DMS153 (cell line): ENCODE measurements around the gene REXO1.
"Not testable (repeated sequence)": the region's sequence is repeated elsewhere in the genome, so short reads cannot be mapped to it uniquely, and the experiment has no call there.

Experiments used
- DNase-seq: peaks from one replicate; lab custom pipeline; 2025; lab: John Stamatoyannopoulos, UW

Gene REXO1

DNA sequence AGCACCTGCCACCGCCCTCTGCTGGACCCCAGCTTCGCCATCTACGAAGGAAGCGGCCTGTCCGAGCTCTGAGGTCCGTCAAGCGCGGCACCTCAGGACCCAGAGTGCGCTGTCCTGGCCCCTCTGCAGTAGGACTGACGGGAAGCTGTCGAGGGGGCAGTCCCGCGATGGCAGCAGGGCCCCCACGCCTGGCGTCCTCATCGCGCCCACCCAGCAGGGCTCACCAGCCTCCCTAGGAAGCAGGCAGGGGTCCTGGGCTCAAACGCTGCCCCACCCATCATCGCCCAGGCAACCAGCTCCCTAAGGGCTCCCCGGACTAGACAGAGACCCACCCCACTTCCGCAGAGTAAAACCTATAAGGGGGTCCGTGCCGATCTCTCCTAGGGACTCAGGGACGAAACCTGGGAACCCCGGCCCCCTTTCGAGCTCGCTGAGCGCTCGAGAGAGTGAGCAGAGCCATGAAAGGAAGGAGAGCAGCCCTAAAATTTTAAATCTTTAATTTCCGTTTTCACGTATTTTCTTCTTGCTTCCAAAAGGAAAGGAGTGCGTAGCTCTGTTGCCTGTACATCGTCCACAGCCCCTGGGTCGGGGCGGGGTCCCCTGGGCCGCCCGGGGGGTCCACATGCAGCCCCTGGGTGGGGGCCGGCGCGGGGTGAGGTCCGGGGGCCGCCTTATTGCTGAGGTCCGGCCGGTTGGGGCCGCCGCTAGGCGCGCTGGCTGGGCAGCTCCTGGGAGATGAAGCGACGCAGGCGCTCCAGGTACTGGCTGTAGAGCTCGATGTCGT, 28.4 kb upstream of the REXO1 start:
- DNase-seq, result not testable (repeated sequence)

DNA sequence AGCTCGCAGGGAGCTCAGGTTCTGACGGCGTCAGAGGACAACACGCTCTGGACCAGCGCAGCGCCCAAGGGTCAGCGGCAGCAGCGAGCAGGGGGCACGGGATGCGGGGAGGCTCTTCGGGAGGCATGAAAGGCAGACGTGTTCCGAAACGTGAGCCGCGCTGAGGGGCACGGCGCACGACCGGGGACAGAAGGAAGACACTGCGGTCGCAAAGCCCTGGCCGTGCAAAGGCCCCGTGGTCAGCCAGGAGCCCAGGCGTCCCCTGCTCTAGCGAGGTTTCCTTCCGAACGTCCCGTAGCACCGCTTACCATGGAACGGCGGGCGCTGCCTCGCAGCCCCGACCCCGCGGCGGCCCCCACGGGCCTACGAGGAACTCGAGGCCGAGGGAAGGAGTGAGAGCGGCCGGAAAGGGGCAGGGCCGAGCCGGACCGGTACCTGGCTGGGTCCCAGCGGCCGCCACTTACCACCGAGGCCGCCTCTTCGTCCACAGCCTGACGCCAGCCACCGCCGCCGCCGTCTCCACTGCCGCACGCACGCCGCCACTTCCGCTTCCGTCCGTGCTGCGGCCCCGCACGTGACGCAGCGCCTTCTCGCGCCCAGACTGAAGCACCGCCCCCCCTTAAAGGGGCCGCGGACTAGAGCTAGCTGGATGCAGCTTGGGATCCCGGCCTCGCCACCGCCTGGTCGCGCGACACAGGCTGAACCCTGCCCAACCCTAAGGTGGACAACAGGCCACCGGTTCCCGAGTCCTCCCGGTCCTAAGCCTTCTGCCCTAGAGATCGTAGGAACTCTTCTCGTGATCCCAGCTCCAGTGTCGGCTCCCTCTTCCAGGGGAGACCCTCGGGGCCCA, 27.6 kb upstream of the REXO1 start:
- DNase-seq, result peak; percentile 52

- DNase-seq, result not testable (repeated sequence)
Measured at GRCh38 chr19:1875265-1875645, 27.0 kb upstream of the REXO1 start.

DNA sequence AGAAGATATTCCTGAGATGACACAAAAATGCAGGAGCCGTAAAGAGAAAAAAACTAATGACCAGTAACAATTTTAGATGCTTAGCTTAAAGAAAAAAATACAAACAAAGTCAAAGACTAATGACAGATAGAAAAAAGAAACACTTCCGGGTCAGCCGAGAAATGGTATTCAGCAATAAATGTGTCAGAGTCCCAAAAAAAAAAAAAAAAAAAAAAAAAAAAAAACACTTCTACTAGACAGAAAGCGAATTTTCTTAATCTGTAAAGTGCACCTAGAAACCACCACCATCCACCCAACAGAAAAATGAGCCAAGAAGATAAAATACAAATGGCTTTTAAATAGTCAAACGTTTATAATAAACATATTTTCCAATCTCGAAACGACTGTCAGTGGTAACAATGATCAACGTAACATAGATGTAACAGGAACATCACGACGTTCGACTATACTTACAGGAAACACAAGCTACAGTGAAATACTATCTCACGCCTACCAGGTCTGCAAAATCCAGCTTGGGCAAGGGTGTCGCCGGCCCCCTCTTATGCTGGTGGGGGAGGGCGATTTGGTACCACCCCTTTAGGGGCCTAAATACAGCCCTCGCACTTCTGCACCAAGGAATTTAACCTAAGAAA, 26.4 kb upstream of the REXO1 start:
- DNase-seq, result no peak

DNA sequence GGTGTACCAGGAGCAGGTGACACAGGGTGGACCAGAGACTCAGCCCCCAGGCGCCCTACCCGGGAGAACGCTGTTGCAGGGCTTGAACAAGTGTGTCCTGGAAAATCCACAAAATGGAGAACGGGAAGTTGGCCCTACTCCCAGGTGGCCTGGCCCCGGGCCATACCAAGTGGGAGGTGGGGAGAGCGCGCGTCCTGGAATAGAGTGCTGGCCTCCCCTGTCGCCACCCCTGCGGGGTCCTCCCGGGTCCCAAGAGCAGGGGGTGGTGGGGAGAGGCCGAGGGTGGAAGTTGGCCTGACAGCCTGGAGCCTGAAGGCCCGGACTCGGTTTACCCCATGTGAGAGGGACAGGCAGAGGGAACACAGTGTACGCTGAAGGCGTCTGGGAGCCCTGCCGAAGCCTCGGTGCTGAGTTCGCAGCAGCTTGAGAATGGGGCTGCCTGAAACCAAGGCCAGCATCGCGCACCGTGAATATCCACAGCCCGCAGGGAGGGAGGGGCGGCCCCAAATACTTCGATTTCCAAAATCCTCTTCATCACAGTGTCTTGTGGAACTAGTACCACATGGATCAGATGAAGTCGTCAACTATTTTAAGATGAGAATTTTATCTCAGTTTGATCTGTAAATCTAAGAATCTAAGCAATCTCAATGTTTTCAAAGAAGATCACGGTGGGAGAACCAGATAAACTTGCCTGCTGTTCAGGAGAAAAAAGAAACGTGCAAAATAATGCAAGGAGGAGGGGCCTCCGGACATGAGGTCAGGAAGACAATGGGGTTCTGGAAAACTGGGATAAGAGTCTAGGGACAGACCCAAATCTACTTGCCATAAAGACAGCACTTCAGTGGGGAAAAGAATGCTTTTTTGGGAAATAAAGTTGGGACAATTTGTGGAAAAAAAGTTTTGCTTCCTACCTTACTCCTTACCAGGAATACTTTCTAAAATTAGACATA, 25.5 kb upstream of the REXO1 start:
- no peak for DNase-seq

DNA sequence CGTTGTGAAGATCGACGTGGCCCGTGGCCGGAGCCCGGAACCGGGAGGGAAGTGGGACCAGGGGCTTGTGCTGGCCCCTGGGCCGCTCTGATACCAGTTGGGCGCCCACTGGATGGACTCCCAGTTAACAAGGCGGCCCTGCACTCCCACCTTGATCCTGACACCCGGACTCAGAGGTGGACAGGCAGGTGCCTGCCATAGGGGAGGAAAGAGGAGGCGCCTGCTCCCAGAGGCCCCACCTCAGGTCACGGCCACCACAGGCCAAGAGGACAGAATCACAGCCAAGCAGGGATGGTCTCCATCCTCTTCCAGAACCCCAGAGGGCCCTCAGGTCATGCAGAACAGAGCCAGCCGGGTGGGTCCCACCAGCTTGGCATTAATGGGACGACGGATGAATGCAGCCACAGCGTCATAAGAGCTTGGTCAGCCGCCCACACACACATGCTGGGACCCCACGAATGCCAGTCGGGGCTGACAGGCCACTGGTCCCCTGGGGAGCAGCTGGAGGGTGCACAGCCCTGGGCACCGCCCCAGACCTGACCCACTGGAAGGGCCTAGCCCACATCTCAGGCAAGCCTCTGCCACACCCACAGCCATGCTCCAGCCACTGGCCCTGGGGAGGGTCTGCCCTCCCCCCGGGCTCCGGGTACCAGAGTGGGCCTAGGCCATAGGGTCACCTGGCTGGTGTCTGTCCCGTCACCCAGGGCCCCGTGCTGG, 24.7 kb upstream of the REXO1 start:
- no peak for DNase-seq

DNA sequence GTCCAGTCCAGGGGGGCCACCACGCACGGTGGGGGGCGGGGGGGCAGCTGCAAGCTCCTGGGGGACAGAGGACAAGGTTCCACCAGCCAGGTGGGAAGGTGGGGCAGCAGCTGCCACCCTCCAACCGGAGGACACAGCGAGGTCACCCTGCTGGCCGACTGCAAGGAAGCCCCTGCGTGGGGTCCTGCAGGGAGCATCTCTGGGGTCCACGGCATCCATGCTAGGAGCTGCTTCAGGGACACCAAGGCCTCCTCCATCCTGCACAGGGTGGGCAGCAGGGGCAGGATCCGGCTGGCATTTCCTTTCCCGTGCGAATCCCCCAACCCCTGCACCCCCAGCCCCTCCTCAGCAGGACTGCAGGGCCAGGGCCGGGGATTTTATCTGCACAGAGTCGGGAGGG, 23.3 kb upstream of the REXO1 start:
- DNase-seq, result no peak

DNA sequence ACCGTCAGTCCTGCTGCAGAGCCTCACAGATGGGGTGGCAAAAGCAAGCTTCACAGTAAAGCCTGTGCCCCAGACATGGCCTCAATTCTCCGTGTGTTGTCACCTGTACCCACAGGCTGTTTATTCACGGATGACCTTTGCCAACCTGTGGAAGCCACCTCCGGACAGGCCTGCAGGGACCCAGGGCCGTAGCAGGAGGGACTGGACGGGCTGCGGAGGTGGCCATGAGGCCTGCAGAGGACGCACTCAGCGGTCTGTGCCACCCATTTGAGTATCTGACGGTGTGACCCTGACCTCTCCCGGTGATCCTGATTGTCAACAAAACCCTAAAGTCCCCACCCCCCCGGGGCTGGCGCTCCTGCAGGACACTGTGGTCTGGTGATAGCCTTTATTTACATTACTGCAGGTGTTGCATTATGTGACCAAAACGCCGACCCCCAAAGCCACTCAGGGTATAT, 22.9 kb upstream of the REXO1 start:
- no peak for DNase-seq

- DNase-seq, result no peak
Measured at GRCh38 chr19:1868971-1869370, 20.7 kb upstream of the REXO1 start.

GRCh38 chr19:1867349-1867724, 19.1 kb upstream of the REXO1 start:
- no peak for DNase-seq

DNA sequence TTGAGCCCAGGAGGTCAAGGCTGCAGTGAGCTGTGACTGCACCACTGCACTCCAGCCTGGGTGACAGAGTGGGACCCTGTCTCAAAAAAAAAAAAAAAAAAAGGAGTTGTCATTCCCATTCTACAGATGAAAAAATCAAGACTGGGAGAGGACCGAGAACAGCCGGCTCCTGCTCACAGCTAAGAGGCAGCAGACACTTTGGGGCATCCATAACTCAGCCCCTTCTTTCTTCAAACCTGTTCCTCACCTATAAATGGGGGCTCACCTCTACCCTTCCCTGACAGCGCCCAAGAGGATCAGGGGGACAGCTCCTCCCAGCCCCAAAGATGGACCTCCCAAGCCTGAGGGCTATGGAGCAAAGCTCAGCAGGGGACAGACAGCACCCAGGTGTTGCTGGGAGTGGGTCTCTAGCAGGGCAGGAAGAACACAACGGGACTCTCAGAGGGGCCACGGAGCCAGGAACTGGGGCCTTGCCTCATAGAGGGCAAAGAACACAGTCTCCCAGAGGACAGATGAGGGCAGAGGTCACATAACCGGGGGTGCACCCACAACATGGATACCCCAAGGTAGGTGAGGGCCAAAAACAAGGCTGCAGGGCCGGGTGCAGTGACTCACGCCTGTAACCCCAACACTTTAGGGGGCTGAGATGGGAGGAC, 18.5 kb upstream of the REXO1 start:
- DNase-seq, result no peak

DNA sequence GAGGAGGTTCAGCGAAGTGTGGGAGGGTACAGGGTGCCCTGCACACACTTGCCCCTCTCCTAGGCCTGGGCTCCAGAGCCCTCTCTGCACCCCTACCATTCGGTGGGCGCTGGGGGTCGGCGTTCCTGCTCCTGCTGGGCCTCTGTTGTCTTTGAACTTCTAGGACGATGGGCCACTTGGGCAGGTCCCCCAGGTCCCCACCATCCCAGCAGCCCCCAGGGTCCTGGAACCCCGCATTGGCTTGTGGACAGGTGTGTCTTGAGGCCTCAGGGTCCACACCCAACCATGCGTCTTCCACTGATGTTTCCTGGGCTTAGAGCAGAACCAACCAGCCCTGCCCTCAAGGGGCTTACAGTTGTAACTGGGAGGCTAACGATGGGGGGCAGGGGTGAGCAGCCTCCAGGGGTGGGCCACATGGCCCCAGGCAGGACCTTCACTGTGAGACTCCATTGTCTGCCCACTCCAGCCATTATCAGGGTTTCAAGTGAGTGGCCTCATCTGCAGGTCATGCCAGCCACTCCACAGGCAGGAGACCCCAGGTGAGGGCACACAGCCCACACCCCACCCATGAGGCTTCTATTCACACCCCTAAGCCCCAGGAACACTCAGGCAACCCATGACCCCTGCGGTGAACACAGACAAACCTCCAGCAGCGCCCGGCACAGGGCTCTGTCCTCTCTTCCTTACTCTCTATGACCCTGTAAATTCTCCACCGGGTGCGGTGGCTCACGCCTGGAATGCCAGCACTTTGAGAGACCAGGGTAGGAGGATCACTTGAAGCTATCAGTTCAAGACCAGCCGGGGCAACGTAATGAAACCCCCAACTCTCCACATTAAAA, 17.1 kb upstream of the REXO1 start:
- DNase-seq, result no peak

GRCh38 chr19:1864480-1865171, 16.3 kb upstream of the REXO1 start:
- DNase-seq, result no peak

DNA sequence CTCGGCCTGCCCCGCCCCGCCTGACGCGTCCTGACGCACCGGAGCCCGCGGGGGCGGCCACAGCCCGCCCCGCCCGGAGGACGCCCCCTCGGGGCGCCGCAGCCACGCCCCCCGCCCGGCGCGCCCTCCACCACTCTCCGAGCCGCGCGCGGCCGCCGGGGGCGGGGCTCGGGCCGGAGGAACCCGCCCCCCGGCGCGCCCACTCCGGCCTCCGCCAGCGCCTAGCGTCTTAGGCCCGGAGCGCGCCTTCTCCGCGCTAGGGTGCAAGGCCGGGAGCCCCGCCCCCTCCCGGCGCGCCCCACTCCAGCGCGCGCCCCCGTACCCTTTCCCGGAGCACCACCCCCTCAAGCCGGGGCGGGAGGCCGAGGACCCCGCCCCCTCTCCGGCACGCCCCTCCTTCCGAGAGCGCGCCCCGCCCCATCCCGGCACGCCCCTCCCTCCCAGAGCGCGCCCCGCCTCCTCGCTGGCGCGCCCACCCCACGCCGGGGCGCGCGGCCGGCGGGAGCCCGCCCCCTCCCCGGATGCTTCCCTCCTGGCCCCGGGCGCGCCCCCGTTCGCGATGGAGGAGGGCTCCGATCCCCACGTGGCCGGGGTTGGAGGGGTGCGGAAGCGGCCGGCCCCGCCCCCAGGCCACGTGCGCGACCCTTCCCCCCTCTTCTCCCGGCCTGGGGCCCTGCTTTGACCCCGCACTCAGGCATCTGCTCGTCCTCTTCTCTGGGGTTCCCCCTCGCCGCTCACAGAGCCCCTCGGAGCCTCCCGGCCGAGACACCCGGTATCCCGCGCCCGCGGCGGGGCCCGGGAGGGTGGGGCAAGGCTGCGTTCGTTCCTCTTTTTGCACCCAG, 15.6 kb upstream of the REXO1 start:
- DNase-seq, result peak; percentile 66

- no peak for DNase-seq
Measured at GRCh38 chr19:1863328-1863637, 15.0 kb upstream of the REXO1 start, which contains the start of gene KLF16. TSS of gene KLF16 (minus strand) at chr19:1863579. CDS start at chr19:1863497, 82 bp downstream.

- peak; percentile 3 for DNase-seq
Measured at GRCh38 chr19:1862424-1863327, 14.4 kb upstream of the REXO1 start.

DNA sequence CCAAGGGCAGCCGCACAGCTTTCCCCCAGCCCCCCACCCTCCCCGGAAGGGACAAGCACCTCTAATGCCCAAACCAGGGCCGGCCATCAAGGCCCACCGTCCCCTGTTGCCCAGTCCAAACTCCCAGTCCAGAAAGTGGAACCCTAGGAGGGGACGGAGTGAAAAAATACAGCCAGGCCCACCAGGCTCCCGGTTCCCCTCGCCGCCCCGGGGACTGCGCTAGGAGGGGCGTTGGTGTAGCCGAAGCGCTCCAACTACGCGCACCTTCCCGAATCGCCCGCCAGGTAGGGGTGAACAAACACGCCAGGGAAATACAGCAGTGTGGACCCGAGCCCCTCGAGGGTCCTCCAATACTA, 13.8 kb upstream of the REXO1 start:
- no peak for DNase-seq
